ENCODE measurements around the gene CARMIL1.
"Not testable (repeated sequence)": the region's sequence is repeated elsewhere in the genome, so short reads cannot be mapped to it uniquely, and the experiment has no call there.

CARMIL1 gene

DNA sequence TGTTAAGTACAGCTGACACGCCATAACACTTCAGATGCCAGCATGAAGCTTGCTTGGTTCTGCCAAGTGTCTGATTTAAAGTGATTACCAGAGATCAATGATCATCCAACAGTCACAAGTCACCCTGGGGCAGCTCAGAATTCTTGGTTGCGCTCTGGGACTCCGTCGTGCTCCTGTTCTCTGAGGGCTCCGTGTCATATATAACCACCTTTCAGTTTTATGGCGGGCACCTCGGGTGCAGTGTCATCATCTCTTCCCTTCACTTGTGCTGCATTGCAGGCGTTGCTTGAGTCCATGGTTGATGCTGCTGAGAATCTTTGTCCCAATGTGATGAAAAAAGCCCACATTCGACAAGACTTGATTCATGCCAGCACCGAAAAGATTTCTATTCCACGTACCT is 271.5 kb downstream of the CARMIL1 start:
- no peak for DNase-seq (ENCODE audit: low read depth in 4 of 4, low spot score in 1 of 4)

DNA sequence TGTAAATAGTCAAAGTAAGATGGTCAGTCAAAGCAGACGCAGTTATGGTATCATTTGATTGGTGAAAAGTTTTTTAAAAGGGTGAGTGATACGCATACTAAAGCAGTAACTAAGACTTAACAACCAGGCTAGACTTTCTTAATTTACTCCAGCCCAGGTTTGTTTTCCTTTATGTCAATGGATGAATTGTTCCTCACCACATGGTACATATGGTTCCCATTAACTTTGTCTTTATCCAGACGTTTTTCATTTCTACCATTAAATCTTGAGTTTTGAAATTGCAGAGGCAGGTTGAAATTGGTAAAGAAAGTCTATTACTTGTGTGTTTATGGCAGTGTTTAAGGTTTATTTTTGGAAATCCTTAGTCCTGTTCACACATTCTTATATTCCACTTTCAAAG is 274.3 kb downstream of the CARMIL1 start:
- DNase-seq (ENCODE audit: low read depth in 4 of 4, low spot score in 1 of 4), result no peak

DNA sequence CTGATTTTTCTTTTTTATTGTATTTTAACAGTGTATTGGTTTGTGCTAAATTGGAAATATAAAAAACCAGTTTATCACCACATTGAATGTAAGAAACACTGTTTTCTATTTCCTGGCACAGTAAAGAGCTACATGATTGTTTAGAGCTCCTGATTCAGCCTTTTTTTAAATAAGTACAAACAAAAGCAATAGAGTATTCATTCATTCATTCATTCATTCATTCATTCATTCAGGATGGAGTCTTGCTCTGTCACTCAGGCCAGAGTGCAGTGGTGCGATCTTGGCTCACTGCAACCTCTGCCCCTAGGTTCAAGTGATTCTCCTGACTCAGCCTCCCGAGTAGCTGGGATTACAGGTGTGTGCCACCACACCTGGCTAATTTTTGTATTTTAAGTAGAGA is 276.0 kb downstream of the CARMIL1 start:
- DNase-seq (ENCODE audit: low read depth in 4 of 4, low spot score in 1 of 4), result no peak

DNA sequence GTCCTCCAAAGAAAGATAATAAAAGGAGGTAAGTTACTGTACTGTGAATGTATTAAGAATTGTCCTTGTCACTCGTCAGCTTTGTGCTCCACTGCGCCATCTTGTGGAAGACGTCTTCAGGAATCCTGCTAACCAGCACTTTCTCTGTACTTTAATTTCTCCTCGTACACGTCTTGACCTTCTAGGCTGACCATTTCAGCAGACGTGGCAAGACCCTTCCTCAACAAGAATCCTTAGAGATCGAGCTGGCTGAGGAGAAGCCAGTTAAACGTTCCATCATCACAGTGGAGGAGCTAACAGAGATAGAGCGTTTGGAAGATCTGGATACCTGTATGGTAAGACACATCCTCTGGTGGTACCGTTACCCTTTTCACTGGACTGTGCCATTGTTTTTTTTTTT is 277.3 kb downstream of the CARMIL1 start:
- DNase-seq (ENCODE audit: low read depth in 4 of 4, low spot score in 1 of 4), result peak; percentile 66 to 78 (median 74)

DNA sequence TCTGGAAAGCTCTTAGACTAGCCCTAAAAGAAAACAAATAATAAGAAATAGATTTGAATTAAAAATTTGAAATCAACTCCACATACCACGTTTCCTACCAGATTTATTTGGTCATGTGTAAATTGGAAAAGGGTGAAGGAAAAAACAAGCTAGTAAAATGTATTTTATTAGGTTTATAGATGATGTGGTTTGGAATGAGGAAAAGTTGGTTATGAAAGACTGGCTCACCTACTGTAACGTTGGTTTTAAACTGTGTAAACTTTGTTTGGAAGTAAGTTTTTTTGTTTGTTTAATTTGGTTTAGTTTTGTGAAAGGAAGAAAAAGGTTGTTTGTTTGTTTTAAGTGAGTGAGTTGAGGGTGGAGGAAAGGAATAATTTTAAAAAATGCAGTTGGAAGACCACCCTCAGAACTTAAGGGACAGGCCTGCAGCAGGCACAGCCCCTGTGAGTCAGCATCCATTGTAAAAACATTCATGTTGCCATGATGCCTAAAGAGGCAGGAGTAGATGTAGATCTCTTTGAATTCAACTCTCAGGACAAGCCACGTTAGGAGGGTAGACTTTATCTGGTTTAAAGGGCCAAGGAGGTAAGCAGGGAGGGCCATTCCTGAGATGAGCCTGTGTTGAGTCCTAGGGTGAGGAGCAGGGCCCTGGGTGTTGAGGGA is 279.1 kb downstream of the CARMIL1 start:
- DNase-seq (ENCODE audit: low read depth in 4 of 4, low spot score in 1 of 4), result no peak

DNA sequence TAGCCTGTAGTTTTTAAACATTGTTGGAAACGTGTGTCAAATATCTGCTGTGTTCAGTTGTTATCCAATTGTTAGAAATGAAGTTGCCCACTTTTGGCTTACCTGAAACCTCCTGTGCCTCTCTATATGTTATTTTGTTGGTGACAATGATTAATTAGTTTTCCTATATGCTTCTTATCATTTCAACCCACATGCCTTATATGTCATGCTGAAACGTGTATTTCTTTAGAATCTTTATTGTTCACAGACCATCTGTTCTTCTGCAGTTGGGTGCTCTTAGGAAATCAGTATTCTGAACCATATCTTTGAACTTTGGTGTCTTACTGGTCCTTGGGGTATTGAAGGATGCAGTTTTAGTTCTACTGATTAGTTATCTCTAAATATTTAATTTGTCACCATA is 281.7 kb downstream of the CARMIL1 start:
- DNase-seq (ENCODE audit: low read depth in 4 of 4, low spot score in 1 of 4), result no peak

DNA sequence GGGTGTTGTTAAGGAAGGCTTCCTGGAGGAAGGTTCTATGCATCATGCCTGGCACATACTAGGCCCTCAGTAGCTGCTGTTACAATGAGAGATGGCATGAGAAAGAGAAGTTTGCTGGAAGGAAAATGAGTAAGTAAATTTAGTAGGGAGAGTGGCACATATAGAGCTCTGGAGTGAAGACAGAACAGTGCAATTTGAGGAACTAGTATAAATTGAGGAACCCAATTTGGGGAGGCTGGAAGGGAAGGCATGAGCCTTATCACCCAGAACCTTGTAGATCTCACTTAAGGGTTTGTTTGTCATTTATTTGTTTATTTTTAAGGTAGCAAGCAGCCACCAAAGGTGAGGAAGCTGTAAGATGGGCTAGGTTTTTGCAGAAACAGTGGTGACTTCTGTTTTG is 285.8 kb downstream of the CARMIL1 start:
- DNase-seq (ENCODE audit: low read depth in 4 of 4, low spot score in 1 of 4), result no peak

DNA sequence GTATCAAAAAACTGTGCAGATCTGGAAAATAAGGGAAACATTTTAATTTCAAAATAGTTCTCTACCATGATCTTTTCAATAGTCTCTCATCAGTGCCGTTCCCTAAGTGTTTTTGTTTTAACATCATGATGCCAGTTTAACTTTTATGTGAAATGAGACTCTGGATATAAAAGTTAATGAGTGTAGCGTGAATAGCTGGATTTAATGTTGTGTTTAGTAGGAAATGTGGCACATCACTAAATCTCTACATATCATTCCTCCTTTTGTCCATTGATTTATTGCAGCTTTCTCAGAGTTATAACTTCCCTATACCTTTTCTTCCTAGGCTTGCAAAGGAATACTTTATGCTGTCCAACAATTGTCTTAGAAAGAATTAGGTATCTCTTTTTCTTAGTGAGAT is 291.4 kb downstream of the CARMIL1 start:
- no peak for DNase-seq (ENCODE audit: low read depth in 4 of 4, low spot score in 1 of 4)

DNA sequence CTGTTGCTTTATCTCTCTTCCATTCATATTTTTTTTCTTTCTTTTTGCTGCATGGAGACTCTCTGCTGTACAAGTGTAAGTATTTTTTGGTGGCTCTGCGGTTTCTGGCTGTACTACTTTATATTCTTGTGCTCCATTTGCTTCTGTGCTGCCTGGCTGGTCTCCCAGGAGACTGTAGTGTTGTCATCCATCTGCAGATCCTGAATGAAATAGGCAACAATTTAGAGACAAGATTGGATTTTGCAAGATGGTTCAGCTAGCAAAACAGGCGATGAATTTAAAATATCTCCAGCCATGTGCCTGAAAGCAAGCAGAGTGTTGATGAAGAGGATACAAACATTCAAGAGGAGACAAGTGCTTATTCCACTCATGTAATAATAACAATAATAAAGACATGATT is 297.7 kb downstream of the CARMIL1 start:
- DNase-seq (ENCODE audit: low read depth in 4 of 4, low spot score in 1 of 4), result no peak

DNA sequence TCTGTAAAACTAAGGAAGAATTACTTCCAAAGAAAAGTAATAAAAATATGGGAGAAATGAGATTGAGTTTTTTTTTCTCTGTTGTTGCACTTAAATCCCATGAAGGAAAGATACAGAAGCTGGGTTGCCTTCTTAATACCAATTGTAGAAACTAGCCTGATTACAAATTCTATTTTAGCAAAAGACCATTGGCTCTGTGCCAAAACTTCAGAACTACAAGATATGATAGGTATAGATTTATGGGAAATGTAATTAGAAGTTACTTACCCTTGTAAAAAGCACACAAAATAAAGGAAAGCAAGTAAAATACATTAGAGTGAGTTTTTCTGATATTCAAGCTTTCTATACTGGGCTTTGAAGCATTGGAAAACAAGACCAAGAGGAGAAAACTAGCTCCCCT is 299.4 kb downstream of the CARMIL1 start:
- DNase-seq (ENCODE audit: low read depth in 4 of 4, low spot score in 1 of 4), result no peak

DNA sequence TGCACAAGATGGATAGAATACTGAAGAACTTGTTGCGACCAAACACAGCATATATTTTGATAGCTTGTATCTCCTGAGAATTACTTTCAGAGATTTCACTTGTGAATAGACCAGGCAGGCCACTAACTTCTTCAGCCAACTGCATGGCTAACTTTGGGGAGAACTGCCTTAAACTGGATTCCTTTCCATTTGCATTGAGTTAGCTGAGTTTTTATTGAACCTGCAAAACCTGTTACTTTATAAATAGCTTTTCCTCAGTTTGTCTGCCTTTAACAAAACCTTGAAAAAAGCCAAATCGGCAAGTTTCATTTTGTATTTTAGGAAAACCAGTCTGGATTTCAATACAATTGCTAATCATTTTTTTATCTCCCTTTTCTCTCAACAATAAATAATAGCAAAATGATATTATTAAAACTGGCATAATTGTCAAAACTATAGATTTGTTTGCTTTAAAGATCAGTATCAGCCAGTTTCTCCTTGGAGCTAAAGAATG is 300.3 kb downstream of the CARMIL1 start:
- DNase-seq (ENCODE audit: low read depth in 4 of 4, low spot score in 1 of 4), result no peak

DNA sequence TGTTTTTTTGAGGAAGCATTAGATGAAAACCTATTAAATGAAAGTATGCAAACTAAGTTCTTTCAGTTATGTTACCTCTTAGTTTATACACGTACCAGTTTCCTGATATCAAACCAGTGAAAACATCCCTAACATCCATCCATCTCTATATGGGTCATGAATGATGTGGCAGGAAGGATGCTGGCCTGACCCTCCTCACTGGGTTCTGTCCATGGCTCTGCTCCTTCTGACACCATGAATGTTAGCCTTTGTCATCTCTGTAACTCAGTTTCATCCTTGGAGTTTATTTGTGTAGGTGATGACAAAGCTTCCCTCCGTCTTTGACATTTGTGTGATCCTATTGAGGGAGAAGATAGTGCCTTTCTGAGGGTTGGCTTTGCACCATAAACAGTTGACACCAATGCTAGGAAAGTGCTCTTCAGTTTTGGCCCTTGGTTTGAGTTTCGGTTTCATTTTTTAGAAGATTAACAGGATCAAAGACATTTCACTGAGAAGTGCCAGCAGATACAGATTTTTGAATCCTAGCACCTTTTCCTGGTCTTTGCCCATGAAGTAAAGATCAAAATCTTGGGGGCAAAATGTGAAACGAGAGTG is 300.8 kb downstream of the CARMIL1 start:
- DNase-seq (ENCODE audit: low read depth in 4 of 4, low spot score in 1 of 4), result no peak

DNA sequence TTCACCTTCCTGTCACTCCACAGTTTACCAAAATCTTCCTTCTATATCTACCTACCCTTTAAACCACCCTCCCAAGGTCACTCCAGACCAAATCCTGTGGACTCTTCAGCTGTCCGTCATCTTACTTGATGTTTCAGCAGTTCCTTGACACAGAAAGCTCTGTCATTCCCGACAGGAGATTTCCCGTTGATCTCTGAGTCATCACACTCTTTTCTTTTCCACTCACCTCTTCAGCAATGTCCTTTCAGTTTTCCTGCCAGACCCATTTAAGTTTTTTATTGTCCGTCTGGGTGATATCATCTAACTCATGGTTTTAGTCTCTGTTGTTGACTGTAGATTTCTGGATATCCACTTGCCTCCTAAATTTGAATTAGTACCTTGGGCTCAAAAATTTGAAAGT is 302.9 kb downstream of the CARMIL1 start:
- DNase-seq (ENCODE audit: low read depth in 4 of 4, low spot score in 1 of 4), result no peak

DNA sequence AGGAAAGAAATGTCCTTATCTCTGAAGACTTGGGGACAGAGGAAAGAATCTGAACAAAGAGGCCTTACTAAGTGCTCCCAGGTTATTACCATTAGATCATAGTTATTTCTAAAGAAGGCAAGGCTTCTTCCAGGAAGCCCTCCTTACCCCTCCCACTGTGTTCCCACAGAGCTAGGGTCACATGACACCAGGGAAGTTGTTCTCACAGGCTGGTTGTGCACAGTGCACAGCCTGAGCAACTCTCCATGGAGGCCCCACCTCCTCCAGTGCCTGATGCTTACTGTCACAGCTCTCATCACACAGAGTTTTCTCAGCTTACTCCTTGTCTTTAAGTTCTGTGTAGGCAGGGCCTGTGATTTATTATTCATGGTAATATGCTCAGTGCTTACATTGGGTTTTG is 303.9 kb downstream of the CARMIL1 start:
- DNase-seq (ENCODE audit: low read depth in 4 of 4, low spot score in 1 of 4), result no peak

DNA sequence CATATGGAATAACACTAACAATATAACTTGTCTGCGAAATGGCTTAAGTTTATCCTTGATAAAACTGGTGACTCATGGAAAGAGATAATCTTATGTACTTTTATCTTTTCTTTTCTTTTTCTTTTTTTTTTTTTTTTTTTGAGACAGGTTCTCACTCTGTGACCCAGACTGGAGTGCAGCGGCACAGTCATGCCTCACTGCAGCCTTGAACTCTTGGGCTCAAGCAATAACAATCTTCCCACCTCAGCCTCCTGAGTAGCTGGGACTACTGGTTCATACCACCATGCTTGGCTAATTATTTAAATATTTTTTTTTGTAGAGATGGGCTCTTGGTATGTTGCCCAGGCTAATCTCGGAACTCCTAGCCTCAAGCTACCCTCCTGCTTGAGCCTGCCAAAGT is 304.7 kb downstream of the CARMIL1 start:
- DNase-seq (ENCODE audit: low read depth in 4 of 4, low spot score in 1 of 4), result no peak

DNA sequence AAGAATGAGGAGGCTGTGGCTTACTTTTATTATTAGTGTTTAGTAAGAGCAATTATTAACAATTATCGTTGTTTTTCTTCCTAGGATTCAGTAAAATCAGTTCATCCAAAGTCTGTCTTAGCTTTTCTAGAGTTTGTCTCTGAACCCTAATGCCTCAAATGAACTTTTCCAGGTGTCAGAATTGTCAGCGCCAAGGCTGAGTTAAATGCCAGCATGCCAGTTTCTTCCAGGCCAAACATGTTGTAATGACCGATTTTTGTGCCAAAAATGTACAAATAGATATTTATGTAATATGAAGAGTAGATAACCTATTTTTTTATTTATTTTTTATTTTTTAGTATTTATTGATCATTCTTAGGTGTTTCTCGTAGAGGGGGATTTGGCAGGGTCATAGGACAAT is 306.1 kb downstream of the CARMIL1 start:
- DNase-seq (ENCODE audit: low read depth in 4 of 4, low spot score in 1 of 4), result no peak

DNA sequence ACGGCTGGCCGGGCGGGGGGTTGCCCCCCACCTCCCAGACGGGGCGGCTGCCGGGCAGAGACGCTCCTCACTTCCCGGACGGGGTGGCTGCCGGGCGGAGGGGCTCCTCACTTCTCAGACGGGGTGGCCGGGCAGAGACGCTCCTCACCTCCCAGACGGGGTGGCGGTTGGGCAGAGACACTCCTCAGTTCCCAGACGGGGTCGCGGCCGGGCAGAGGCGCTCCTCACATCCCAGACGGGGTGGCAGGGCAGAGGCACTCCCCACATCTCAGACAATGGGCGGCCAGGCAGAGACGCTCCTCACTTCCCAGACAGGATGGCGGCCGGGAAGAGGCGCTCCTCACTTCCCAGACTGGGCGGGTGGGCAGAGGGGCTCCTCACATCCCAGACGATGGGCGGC is 306.9 kb downstream of the CARMIL1 start:
- not testable (repeated sequence) for DNase-seq (ENCODE audit: low read depth in 4 of 4, low spot score in 1 of 4)

DNA sequence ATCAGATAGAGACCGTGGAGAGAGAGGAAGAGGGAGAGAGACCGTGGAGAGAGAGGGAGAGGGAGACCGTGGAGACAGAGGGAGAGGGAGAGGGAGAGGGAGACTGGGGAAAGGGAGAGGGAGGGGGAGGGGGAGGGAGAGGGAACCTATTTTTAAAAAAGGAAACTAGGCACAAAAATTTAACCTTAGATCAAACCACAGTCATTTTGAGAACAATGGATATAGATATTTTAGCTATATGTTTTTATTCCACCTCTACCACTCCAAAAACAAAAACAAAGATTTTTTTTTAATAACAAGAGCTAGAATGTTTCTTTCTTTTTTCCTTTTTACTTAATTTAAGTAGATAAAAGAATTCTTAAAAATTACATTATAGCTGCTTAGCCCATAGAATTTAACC is 307.8 kb downstream of the CARMIL1 start:
- DNase-seq (ENCODE audit: low read depth in 4 of 4, low spot score in 1 of 4), result no peak

DNA sequence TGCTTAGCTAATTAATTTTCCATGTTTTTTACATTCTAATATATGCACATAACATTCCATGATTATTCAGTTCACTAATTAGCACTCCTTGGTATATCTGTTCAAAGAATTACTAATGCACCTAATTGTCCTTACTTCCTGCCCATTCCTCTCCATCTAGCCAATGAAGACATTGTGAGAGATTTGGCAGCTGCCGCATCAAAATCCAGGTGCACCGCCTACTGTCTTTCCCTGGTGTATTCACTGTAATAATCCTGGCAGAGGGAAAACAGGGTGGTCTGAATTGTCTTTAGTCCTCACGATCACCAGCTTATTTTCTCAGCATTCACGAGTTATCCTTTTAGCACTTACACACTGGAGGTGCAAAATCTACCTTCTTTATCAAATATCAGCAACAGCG is 311.8 kb downstream of the CARMIL1 start:
- DNase-seq (ENCODE audit: low read depth in 4 of 4, low spot score in 1 of 4), result no peak

DNA sequence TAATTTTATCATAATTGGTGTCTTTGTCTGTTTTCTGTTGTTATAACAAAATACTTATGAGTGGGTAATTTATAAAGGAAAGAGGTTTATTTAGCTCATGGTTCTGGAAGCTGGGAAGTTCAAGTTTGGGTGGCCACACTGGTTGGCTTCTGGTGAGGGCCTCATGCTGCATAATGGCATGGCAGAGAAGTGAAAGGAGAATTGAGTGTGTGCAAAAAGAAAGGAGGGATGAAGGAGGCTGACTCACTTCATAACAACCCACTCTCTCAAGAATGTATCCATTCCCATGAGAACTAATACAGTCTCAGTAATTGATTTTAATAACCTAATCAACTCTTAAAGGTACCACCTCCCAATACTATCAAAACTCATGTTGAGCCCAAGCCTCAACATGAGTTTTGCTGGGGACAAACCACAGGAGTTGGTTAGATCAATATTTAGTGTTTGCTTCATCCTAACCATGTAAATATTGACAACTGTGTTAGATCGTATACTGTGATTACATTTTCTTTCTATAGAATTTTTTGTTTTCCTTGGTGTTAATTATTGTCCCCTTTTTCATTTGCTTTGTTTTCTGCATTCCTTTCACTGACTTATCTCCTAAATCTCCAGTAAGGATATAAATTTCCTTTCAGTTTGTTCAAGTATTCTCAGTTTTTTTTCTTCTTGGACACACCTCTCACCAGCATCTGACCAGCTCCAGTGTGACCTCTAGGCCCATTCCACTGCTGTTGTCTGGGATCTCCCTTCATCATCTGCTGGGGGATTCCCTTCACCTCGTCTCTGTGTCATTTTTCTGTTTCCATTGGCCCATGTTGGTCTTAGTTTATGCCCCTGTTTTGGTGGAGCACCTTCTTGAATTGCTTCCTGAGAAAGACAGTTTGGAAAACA is 318.0 kb downstream of the CARMIL1 start:
- no peak for DNase-seq (ENCODE audit: low read depth in 4 of 4, low spot score in 1 of 4)

DNA sequence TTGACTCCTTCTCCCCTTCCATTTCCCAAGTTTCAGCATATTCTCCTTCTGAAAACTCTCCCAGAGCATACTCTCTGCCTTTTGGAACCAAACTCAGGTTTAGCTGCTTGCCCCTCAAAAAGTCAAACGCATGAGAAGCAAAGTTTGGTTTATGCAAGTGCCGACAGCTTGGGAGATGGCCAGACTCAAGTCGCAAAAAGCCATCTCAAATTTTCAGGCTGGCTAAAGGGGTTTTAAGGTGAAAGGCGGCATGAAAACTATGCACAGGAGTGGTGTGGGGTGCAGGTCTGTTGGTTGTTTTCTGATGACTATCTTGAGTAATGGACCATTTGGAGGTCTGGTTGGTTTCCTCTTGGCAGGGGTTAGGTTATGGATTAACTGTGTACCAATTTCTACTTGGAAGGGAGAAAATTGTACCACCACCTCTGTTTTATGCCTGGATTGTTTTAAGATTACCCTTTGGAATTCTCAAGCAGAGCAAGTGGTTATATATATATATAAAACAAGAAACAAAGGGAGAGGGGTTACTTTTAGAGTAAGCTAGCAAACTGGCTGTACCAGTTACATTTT is 320.4 kb downstream of the CARMIL1 start:
- no peak for DNase-seq (ENCODE audit: low read depth in 4 of 4, low spot score in 1 of 4)

All from stimulated activated CD4-positive, alpha-beta T cell treated with anti-CD3 and anti-CD28 coated beads, Interleukin-1b, Interleukin-23, amount 100 ng/mL, for 24 hours (primary cell).